ENCODE results near the gene TNIK. TPM values are rescaled to one million over a fixed set of nuclear protein-coding genes. Genes with fewer than 3 reads are reported as not detected.

Gene TNIK
- total RNA-seq, 2 experiments from 2014 or later, result 57.6 to 61.7 TPM

DNA sequence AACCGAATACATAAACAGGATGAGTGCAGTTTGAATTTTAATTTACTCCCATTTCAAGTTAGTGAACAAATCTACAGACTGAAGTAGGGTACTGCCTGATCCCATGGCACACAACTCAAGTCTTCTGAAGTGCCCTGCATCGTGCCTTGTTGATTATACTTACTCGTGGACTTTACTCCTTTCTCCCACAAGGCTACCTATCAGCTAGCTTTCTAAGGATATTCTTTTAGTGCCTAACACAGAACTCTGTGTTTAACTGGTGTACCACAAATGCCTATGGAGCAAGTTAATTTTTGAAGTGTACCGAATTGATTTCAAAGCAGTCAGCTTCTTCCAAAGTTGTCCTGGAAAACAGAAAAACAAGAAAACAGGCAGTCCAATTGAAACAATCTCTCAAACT lies 119.8 kb downstream of the TNIK start:
- Mint-ChIP-seq H3K27ac (no peak overlapping the region), H3K36me3 (ENCODE audit: low read depth) (peaks cover 33% of the 10 kb centered on the region), H3K27me3 (no peaks in the 10 kb centered on the region), H3K4me1 (peaks cover 3% of the 10 kb centered on the region), H3K4me3 (no peak overlapping the region), H3K9me3 (peaks cover 13% of the 10 kb centered on the region)
- POLR2A ChIA-PET, result no interaction called here
- no peak for DNase-seq
- CTCF ChIA-PET, result interaction anchor here (0.8 kb wide), 1 partner anchor 10 kb away, joined by 4 read pairs; no protein-coding TSS in a partner anchor

DNA sequence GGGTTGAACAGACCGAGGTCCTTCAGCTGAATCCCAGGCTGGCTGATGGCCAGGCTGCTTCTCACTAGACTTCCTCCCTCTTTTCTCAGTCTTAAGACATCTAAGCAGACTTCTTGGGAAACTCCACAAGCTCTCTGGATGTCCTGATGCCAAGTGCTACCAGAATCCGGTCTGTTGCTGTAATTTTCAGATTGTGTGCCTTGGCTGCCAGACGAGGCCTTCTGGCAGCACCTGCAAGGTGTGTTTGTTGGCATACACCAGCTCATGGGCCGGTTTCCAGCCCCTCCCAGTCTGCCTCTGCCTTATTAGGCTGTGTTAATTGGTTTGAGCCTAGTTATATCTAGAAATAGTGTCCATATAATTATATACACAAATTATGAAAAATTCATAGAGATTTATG lies 120.6 kb downstream of the TNIK start:
- DNase-seq, result no peak
- ChIA-PET POLR2A (no interaction called here), CTCF (no interaction called here)
- H3K4me3 Mint-ChIP-seq, result no peak overlapping the region
- peaks cover 3% of the 10 kb centered on the region for H3K4me1 Mint-ChIP-seq
- H3K36me3 Mint-ChIP-seq (ENCODE audit: low read depth), result peaks cover 27% of the 10 kb centered on the region
- H3K27ac Mint-ChIP-seq, result no peak overlapping the region
- peaks cover 9% of the 10 kb centered on the region for H3K9me3 Mint-ChIP-seq
- H3K27me3 Mint-ChIP-seq, result no peaks in the 10 kb centered on the region

DNA sequence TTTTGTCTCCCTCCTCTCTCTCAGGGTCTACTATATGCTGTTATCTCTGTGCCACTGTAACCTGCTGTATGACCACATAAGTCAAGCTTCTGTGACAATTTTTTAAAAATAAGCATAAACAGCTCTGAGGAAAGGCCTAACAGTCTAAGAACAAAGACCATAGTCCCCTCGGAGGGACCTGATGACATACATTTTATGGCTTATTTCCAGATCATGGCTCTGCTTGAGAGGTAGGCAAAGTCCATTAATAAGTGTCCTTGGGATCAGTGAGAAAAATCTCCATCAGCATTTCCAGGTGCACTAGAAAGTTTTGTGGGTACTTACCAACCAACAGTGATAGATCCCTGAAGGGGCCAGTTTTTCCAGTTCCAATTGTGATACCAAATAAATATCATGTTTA lies 123.8 kb downstream of the TNIK start:
- Mint-ChIP-seq H3K27ac (no peak overlapping the region), H3K27me3 (no peaks in the 10 kb centered on the region), H3K36me3 (ENCODE audit: low read depth) (peaks cover 8% of the 10 kb centered on the region), H3K4me3 (no peak overlapping the region), H3K9me3 (no peaks in the 10 kb centered on the region), H3K4me1 (peaks cover 3% of the 10 kb centered on the region)
- ChIA-PET CTCF (no interaction called here), POLR2A (no interaction called here)
- DNase-seq, result no peak

DNA sequence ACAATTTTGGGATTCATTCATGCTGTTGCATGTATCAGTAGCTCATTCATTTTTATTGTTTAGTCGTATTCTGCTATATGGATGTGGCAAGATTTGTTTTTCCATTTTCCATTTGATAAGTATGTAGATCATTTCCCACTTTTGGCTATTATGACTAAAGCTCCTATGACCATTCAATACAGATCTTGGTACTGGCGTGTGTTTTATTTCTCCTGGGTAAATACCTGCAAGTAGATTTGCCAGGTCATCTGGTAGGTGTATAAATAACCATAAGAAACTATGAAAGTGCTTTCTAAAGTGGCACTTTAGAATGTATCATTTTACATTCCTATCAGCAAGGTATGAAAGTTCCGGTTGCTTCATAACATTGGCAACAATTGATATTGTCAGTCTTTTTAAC lies 124.6 kb downstream of the TNIK start:
- Mint-ChIP-seq H3K4me3 (no peak overlapping the region), H3K36me3 (ENCODE audit: low read depth) (peaks cover 6% of the 10 kb centered on the region), H3K27me3 (no peaks in the 10 kb centered on the region), H3K27ac (no peak overlapping the region), H3K9me3 (no peaks in the 10 kb centered on the region), H3K4me1 (peaks cover 3% of the 10 kb centered on the region)
- ChIA-PET CTCF (no interaction called here), POLR2A (no interaction called here)
- no peak for DNase-seq

DNA sequence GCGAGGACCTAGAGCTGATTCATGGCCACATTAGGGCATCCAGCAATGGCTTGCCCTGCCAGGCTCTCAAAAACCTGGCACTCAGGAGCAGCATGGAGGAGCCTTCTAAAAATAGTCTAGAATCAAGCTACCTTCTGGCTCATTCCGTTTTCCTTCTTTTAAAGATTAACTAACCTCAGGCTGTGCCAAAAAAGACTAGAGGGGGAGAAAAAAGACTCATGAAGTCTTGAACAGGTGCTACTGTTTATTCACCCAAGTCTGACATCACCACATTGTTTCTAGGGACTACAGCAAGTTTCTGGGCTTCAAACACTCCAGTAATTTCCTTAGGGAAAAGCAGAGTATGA lies 125.8 kb downstream of the TNIK start:
- POLR2A ChIA-PET, result no interaction called here
- Mint-ChIP-seq H3K9me3 (no peaks in the 10 kb centered on the region), H3K4me3 (no peak overlapping the region), H3K27ac (no peak overlapping the region), H3K4me1 (peaks cover 4% of the 10 kb centered on the region), H3K27me3 (no peaks in the 10 kb centered on the region), H3K36me3 (ENCODE audit: low read depth) (peaks cover 3% of the 10 kb centered on the region)
- no peak for DNase-seq
- CTCF ChIA-PET, result no interaction called here

DNA sequence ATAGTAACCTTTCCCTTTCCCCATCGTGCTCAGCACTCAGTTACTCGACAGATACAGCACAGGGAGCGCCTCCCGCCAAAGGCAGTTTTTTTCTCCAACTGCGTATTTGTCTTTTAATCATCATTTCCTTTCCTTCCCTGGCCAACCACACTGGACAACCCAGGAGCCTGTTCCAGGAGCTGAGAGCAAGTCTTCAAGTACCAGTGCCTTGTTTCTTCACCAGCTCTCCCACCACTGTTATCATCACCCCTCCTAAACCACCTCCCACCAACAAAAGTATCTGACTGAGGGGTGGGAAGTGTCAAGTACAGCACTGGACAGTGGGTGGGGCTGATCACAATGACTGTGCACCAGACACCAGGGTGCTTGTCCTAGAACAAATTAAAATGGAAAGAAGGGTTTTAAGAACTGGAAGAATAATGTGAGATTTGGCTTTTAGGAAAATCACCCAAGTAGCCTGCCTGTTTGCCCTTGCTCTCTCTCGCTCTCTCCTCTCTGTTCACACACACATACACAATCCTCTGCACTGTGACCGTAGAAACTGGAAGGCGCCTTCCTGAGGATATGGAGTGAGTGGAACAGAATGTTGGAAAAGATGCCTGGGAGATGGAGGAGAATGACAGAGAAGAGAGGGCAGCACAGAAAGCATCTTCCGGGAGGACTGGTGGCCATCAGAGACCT lies 126.3 kb downstream of the TNIK start:
- no peak overlapping the region for H3K27ac Mint-ChIP-seq
- H3K9me3 Mint-ChIP-seq, result no peaks in the 10 kb centered on the region
- peaks cover 7% of the 10 kb centered on the region for H3K4me1 Mint-ChIP-seq
- no peak overlapping the region for H3K4me3 Mint-ChIP-seq
- no peaks in the 10 kb centered on the region for H3K27me3 Mint-ChIP-seq
- DNase-seq, result no peak
- H3K36me3 Mint-ChIP-seq (ENCODE audit: low read depth), result peaks cover 3% of the 10 kb centered on the region
- CTCF ChIA-PET, result no interaction called here
- POLR2A ChIA-PET, result no interaction called here

DNA sequence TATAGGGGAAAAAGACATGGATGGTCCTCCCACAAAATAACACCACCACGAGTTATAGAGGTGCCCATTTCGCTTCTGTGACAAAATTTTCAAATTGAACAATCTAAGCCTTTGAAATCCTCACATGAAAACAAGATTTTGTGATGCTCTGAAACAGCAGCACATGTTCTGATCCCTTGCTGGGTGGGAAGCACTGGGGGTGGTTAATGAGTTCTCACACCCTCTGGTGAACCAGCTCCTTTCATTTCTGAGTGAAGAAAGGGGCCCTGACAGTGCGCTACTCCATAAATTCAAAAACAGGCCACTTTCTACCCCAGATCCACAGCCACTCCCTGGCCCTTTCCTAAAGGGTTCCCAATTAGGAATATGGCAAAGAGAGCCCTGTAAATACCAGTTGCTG lies 129.3 kb downstream of the TNIK start:
- Mint-ChIP-seq H3K36me3 (ENCODE audit: low read depth) (peaks cover 4% of the 10 kb centered on the region), H3K27me3 (no peaks in the 10 kb centered on the region), H3K27ac (no peak overlapping the region), H3K9me3 (no peaks in the 10 kb centered on the region), H3K4me1 (peaks cover 20% of the 10 kb centered on the region), H3K4me3 (no peak overlapping the region)
- ChIA-PET POLR2A (no interaction called here), CTCF (no interaction called here)
- DNase-seq, result no peak

DNA sequence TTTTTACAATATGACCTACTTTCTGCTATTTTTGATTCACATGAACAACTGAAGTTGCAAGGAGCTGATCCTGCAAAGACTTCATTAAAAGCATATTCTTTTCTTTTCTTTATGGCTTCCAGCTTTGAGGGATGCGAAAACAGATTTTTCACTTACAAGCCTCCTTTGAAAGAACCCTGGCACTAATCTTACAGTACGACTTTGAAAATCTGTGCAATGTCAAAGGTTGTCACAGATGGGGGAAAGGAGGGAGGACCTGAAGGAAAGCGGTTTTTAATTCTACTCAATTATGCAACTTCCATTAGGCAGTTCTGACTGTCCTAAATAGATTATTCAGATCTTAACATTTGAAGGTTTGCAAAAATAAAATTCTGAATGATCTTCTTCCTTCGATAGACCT lies 130.5 kb downstream of the TNIK start:
- DNase-seq, result no peak
- Mint-ChIP-seq H3K4me1 (peaks cover 20% of the 10 kb centered on the region), H3K27me3 (no peaks in the 10 kb centered on the region), H3K4me3 (no peak overlapping the region), H3K27ac (no peak overlapping the region), H3K36me3 (ENCODE audit: low read depth) (peaks cover 4% of the 10 kb centered on the region), H3K9me3 (no peaks in the 10 kb centered on the region)
- ChIA-PET CTCF (interaction anchor here (1.0 to 1.9 kb wide), 2 partner anchors 12 to 237 kb away, joined by 3 to 10 read pairs; no protein-coding TSS in a partner anchor), POLR2A (interaction anchor here (1.5 kb wide), 1 partner anchor 131 kb away, joined by 4 read pairs; no protein-coding TSS in a partner anchor)

DNA sequence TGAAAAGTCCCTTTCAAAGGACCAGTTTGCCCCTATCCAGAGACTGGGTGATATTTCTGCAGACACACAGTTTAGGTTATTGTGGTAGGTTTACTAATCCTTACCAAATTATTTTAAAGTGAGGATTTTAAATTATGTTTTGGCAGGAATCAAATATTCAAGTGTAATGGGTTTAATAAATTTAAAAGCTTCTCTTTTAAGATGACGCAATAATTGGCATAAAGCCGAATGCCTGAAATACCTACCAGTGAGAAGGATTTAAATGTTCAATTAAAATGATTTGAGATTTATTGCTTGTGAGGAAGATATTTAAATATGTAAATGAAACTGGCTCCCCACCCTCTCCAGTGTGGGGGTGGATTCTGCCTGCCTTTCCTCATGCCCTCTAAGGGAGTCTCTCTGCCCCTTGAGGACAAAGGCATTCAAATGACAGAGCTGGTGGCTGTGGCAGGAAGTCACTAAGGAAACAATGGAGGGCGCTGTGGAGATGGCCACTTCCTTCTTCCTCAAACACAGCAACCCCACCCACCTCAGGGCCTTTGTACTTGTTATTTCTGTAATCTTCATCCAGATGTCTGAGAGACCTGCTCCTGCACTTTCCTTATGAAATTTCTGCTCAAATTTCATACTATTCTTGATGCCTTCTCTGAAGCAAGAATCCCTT lies 131.7 kb downstream of the TNIK start:
- H3K36me3 Mint-ChIP-seq (ENCODE audit: low read depth), result peaks cover 10% of the 10 kb centered on the region
- peaks cover 2% of the 10 kb centered on the region for H3K9me3 Mint-ChIP-seq
- POLR2A ChIA-PET, result interaction anchor here (1.5 kb wide), 1 partner anchor 132 kb away, joined by 4 read pairs; no protein-coding TSS in a partner anchor
- DNase-seq, result peak; percentile 69
- CTCF ChIA-PET, result interaction anchor here (0.7 to 1.9 kb wide), 5 partner anchors 83 to 238 kb away, joined by 3 to 10 read pairs (median 3); partner anchors contain the start of gene TNIK
- no peak overlapping the region for H3K4me3 Mint-ChIP-seq
- H3K27me3 Mint-ChIP-seq, result no peaks in the 10 kb centered on the region
- H3K4me1 Mint-ChIP-seq, result peaks cover 19% of the 10 kb centered on the region
- peak overlapping the region; percentile 50 for H3K27ac Mint-ChIP-seq

DNA sequence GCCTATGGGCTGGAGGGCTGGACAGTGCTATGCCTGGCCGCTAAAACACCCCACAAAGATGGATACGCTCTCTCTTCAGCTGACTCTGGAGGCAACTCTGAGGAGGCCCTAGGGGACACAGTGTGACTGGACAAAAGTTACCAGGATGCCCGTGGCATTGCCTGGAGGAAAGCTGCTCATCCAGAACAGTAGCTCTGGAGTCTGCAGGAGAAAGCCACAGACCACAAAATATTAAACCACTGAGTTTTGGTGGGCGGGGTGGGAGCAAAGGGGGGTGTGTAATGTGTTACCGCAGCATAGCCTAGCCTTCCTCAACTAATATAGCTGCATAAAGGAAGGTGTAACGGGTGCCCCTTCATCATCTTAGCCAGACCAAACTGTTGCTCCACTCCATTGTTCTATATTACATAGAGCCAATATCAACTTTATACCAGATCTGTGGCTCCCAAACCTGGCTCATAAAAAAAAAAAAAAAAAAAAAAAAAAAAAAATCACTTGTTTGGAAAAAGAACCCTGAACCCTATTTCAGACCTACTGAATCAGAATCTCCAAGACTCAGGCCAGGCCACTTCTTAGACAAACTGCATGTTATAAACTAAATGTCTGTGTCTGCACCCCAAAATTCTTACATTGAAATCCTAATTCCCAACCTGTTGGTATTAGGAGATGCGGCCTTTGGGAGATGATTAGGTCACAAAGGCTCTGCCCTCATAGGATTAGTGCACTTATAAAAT lies 132.6 kb downstream of the TNIK start:
- Mint-ChIP-seq H3K9me3 (peaks cover 2% of the 10 kb centered on the region), H3K27me3 (no peaks in the 10 kb centered on the region), H3K4me1 (peaks cover 19% of the 10 kb centered on the region), H3K4me3 (no peak overlapping the region), H3K36me3 (ENCODE audit: low read depth) (peaks cover 10% of the 10 kb centered on the region), H3K27ac (no peak overlapping the region)
- DNase-seq, result no peak
- ChIA-PET POLR2A (no interaction called here), CTCF (interaction anchor here (0.8 to 1.1 kb wide), 2 partner anchors 10 to 133 kb away, joined by 3 read pairs; partner anchors contain the start of gene TNIK)

DNA sequence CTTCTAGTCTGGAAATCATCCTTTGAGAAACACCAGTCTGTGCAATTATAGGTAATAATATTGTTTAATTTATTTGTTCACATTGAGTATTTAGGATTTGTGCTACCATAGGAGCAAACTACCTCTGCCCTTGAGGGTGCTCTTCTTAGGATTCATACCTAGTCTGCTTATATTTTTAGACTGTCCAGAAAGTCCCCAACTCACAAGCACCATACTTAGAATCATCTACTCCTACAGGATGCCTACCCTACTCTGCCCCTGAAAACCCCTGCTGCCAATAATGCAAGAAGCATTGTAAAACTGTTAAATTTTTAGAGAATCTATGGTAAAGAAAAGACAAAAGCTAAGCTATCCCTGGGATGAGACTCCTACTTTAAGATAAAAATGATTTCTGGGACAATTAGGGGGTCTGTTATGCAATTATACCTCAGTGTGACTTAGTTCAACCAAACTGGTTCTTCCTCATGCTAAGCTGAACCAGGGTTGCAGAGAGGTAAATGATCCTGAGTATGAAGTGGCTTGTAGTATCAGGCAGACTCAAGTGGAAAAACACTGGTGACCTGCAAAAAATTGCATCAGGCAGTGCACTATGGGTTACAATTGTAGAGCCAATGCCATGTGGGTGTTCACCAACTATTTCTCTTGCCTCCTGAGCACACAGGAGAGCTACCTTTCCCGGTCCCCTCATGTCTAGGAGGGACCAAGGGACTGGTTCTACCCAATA lies 133.3 kb downstream of the TNIK start:
- no peak for DNase-seq
- ChIA-PET POLR2A (no interaction called here), CTCF (interaction anchor here (1.1 kb wide), 1 partner anchor 9 kb away, joined by 3 read pairs; no protein-coding TSS in a partner anchor)
- H3K27ac Mint-ChIP-seq, result no peak overlapping the region
- no peak overlapping the region for H3K4me3 Mint-ChIP-seq
- H3K27me3 Mint-ChIP-seq, result no peaks in the 10 kb centered on the region
- H3K9me3 Mint-ChIP-seq, result peaks cover 2% of the 10 kb centered on the region
- peaks cover 19% of the 10 kb centered on the region for H3K4me1 Mint-ChIP-seq
- peaks cover 10% of the 10 kb centered on the region for H3K36me3 Mint-ChIP-seq (ENCODE audit: low read depth)

DNA sequence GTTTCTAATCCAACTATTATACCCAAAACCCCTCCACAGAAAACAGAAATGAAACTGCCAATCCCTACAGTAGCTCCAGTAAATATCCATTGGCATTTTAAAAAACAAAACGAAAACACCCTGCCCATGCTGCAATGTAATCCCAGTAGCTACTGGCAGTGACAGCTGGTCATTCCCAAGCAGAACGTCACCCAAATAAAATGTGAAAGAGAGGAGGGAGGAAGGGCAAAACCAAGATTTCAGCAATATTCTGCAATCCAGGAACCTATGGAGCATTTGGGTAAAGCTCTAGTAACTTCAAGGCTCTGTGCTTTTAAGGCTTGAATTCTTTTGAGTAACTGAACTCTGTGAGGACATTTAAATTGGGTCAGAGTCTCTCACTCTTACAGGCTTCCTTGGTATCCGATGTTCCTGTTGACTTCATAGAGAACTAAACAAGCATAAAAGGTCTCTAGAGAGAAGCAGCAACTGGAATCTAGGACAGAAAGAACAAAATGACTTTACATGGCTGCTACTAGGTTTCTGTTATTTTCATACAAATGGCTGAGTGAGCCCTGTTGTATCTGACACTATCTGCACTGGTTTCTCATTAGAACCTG lies 136.2 kb downstream of the TNIK start:
- H3K27ac Mint-ChIP-seq, result no peak overlapping the region
- H3K4me3 Mint-ChIP-seq, result no peak overlapping the region
- DNase-seq, result no peak
- CTCF ChIA-PET, result interaction anchor here (1.0 kb wide), 1 partner anchor 243 kb away, joined by 3 read pairs; no protein-coding TSS in a partner anchor
- H3K36me3 Mint-ChIP-seq (ENCODE audit: low read depth), result peaks cover 10% of the 10 kb centered on the region
- H3K27me3 Mint-ChIP-seq, result no peaks in the 10 kb centered on the region
- peaks cover 2% of the 10 kb centered on the region for H3K9me3 Mint-ChIP-seq
- POLR2A ChIA-PET, result no interaction called here
- H3K4me1 Mint-ChIP-seq, result peaks cover 16% of the 10 kb centered on the region

All from activated CD4-positive, alpha-beta memory T cell treated with anti-CD3 and anti-CD28 coated beads, Interleukin-2, amount 10 ng/mL, durations not matched to agents 7 days and 5 days (primary cell).